Progenitor cell of endocrine pancreas (in vitro differentiated cells): ENCODE data around the gene WDR7. TPM values are rescaled to one million over a fixed set of nuclear protein-coding genes. Genes with fewer than 3 reads are reported as not detected.

Source experiments
- DNase-seq: peaks from one replicate; pipeline ENCODE4 v3.0.0; 2021; ENCODE audit warnings: low spot score; ENCODE audit not compliant: unreplicated experiment
- H3K27ac Mint-ChIP-seq: 2 replicates; pipeline ENCODE4 v1.8.0; 2021; ENCODE audit warnings: mild to moderate bottlenecking, moderate library complexity, mixed read lengths
- H3K27me3 Mint-ChIP-seq: 2 replicates; pipeline ENCODE4 v1.8.0; 2021; ENCODE audit warnings: mixed read lengths
- H3K36me3 Mint-ChIP-seq: 2 replicates; pipeline ENCODE4 v1.8.0; 2022; ENCODE audit warnings: mixed read lengths; ENCODE audit not compliant: insufficient read depth
- H3K4me1 Mint-ChIP-seq: 2 replicates; pipeline ENCODE4 v1.8.0; 2021; ENCODE audit warnings: low read depth, mixed read lengths
- H3K4me3 Mint-ChIP-seq: 2 replicates; pipeline ENCODE4 v1.8.0; 2021; ENCODE audit warnings: low read depth, mild to moderate bottlenecking, moderate library complexity, mixed read lengths
- H3K9me3 Mint-ChIP-seq: 2 replicates; pipeline ENCODE4 v1.8.0; 2021; ENCODE audit warnings: low read depth, mixed read lengths
- CTCF ChIP-seq: fragments of 200-600 bp; sonication (generic); IDR thresholded peaks from one replicate; pipeline ENCODE4 v1.5.0; 2021; ENCODE audit warnings: antibody characterized with exemption, mild to moderate bottlenecking; ENCODE audit not compliant: unreplicated experiment
- total RNA-seq: library from RNA; stranded (reverse); gene quantifications from 2 replicates; pipeline ENCODE4 v1.2.1, GENCODE V29; 2021

WDR7 gene
- total RNA-seq, 1 donor from 2014 or later = 23.2 TPM

DNA sequence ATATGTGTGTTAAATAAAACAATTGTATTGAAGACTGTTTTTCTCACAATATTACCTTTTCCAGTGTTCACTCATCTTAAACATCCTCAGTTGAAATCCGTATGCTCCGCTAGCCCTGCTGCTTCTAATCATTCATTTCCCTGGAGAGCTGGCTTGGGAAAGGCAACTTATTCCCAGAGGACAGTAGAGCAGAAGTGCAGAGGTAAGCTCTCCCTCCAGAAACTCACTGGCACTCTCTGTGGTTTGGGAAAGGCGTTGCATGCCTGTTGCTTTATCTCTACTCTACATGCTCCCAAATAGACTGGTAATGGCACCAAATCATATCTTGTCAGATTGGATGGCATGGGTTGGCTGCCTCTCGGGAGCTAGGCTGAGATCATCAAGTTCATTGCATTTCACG is 378.6 kb downstream of the WDR7 start:
- Mint-ChIP-seq H3K4me3 (no peak overlapping the region), H3K9me3 (no peaks in the 10 kb centered on the region), H3K27me3 (no peaks in the 10 kb centered on the region), H3K4me1 (peaks cover 46% of the 10 kb centered on the region), H3K27ac (peak overlapping the region; percentile 53), H3K36me3 (peaks cover 2% of the 10 kb centered on the region)
- DNase-seq = no peak
- no peak for TF ChIP-seq CTCF

DNA sequence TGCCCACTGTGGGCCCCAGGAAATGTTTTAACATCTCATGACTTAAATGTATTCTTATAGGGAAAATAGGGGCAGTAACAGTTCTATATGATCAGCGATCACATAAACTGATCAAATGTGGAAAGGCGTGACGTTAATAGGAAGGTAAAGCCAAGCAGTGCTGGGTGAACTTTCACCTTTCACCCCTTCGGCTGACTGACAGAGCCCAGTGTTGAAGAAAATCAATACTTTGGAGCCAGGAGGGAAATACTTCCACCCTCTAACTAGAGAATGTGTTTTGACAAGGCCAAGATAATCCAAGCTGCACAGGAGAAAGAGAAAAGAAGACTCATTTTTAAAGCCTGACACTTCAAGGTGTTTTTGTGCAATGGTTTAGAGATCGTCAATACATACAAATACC is 379.3 kb downstream of the WDR7 start:
- H3K27me3 Mint-ChIP-seq = peaks cover 5% of the 10 kb centered on the region
- peaks cover 2% of the 10 kb centered on the region for H3K36me3 Mint-ChIP-seq
- H3K27ac Mint-ChIP-seq = peak overlapping the region; percentile 45
- H3K4me1 Mint-ChIP-seq = peaks cover 46% of the 10 kb centered on the region
- no peak for DNase-seq
- no peak for TF ChIP-seq CTCF
- no peaks in the 10 kb centered on the region for H3K9me3 Mint-ChIP-seq
- no peak overlapping the region for H3K4me3 Mint-ChIP-seq

DNA sequence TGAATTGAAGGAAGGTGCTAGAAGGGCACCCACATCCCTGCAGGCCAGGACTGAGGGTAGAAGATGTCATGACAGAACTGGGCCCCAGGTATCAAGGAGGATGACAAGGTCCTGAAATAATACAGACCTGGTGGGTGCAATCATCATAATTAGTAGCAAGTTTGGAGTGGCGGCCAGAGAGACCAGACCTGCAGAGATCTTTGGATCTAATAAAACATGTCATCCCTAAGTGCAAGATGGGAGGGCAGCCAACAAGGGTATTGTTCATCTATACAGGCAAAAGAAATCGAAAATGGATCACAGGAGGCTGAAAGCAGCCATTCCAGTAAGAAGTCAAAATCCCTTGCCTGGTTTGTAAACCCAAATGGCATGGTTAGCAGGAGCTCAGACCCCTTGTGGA is 384.4 kb downstream of the WDR7 start:
- DNase-seq = no peak
- TF ChIP-seq CTCF = no peak
- Mint-ChIP-seq H3K4me3 (no peak overlapping the region), H3K36me3 (no peaks in the 10 kb centered on the region), H3K4me1 (peaks cover 18% of the 10 kb centered on the region), H3K27ac (no peak overlapping the region), H3K27me3 (peaks cover 10% of the 10 kb centered on the region), H3K9me3 (no peaks in the 10 kb centered on the region)

GRCh38 chr18:57038395-57038794 is 387.2 kb downstream of the WDR7 start:
- TF ChIP-seq CTCF = no peak
- Mint-ChIP-seq H3K27me3 (peaks cover 10% of the 10 kb centered on the region), H3K4me1 (peaks cover 4% of the 10 kb centered on the region), H3K4me3 (no peak overlapping the region), H3K27ac (no peak overlapping the region), H3K9me3 (peaks cover under 1% of the 10 kb centered on the region), H3K36me3 (no peaks in the 10 kb centered on the region)
- DNase-seq = no peak

DNA sequence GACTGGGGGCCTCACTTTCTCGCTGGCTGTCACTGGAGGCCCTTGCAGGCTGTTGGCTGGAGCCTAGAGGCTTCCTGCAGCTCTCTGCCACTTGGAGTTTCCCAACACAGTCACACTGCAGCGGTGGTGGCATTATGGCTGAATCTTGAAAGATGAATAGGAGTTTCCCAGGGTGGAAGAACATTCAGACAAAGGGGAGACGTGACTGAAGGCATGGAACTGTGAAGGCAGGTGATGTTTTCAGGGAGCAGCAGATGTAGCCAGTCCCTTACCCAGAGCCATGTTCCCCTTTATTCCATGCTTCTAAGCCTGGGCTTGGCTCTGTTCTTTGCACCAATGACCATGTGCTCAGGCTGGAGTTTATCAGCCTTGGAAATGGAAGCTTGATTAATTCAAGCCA is 389.0 kb downstream of the WDR7 start:
- peaks cover 8% of the 10 kb centered on the region for H3K9me3 Mint-ChIP-seq
- TF ChIP-seq CTCF = no peak
- H3K27me3 Mint-ChIP-seq = peaks cover 11% of the 10 kb centered on the region
- no peak for DNase-seq
- H3K4me1 Mint-ChIP-seq = peaks cover 4% of the 10 kb centered on the region
- H3K36me3 Mint-ChIP-seq = peaks cover 3% of the 10 kb centered on the region
- H3K4me3 Mint-ChIP-seq = no peak overlapping the region
- H3K27ac Mint-ChIP-seq = no peak overlapping the region
